ENCODE results near the gene ALX3. TPM values are rescaled to one million over a fixed set of nuclear protein-coding genes. Genes with fewer than 3 reads are reported as not detected.

Gene ALX3
- total and polyA plus RNA-seq, 2 of the 4 experiments (the other 2 are of a cell fraction), result not detected

DNA sequence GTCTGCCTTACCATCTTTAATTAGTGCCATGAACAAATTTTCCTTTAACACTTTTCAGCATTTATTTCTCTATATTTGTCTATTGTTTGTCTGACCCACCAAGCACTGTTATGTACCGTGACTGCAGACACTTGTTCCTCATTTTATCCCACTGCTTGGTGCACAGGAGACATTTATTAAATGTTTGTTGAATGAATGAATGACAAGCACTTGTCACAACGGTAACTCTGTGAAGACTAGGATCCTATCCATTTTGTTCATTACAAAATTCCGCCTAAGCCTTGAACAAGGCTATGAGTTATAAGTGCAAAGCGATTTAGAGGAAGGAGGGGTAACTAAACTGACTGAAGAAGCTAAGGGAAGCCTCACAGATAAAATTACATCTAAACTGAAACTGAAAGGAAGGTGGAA lies 36.4 kb downstream of the ALX3 start:
- CTCF ChIA-PET, result interaction anchor here (0.6 to 0.8 kb wide), 4 partner anchors 72 to 481 kb away, joined by 3 read pairs; no protein-coding TSS in a partner anchor
- no TSS peak for BruUV-seq (replicated peaks)
- intact Hi-C loops (cut with micrococcal nuclease), result loop anchor here (5.0 kb wide), 1 partner anchor 428 kb away; no protein-coding TSS in a partner anchor

More for the DNA sequence above, 36.4 kb downstream of the ALX3 start:
- H3K4me1 ChIP-seq (ENCODE audit: control insufficient read depth, insufficient read depth, low read length), result peaks cover 2% of the 10 kb centered on the region; the same call in 1 of the 2 replicates
- peak overlapping the region; percentile 59 to 94 for H4K8ac ChIP-seq (ENCODE audit: low read depth in 2 of 2, low read length in 2 of 2)
- peak overlapping the region; percentile 54; the same call in 1 of the 2 replicates for H2BK120ac ChIP-seq (ENCODE audit: low read depth, low read length)
- peak overlapping the region; percentile 14; the same call in 1 of the 2 replicates for H3K18ac ChIP-seq (ENCODE audit: low read depth, low read length)
- no peak overlapping the region for H2AK5ac ChIP-seq (ENCODE audit: low read depth, low read length)
- no peak for DNase-seq
- dilution Hi-C loops (cut with HindIII; ENCODE audit: low sequenced_read_pairs, unreplicated experiment), result no loop called here
- no peak for ATAC-seq (ENCODE audit: low read depth)
- in situ Hi-C loops (cut with MboI; ENCODE audit: low sequenced_read_pairs), result no loop called here
- H2BK20ac ChIP-seq (ENCODE audit: low read depth, low read length), result no peak overlapping the region; the same call in 1 of the 2 replicates
- H3K4ac ChIP-seq (ENCODE audit: low read depth, low read length), result peak overlapping the region; percentile 31; the same call in 1 of the 2 replicates
- TF ChIP-seq BHLHE40 (IDR thresholded peaks at IDR 0.05; ENCODE audit: low read depth, low read length), result no peak
- TF ChIP-seq MAZ (IDR thresholded peaks at IDR 0.05; ENCODE audit: borderline replicate concordance, low read depth, low read length), result no peak
- POLR2A ChIA-PET (ENCODE audit: unreplicated experiment), result no interaction called here
- H3K9me1 ChIP-seq (ENCODE audit: insufficient read depth, low read length), result peaks cover 10% of the 10 kb centered on the region
- no peak overlapping the region; the same call in 1 of the 2 replicates for H3K23ac ChIP-seq (ENCODE audit: low read depth, low read length)
- peak overlapping the region; percentile 77 for H2BK5ac ChIP-seq (ENCODE audit: low read depth, low read length, poor library complexity, severe bottlenecking)
- peak overlapping the region; percentile 81 for H4K5ac ChIP-seq (ENCODE audit: low read depth, low read length)
- no peaks in the 10 kb centered on the region for H3K27me3 ChIP-seq (ENCODE audit: control insufficient read depth, insufficient read depth, low read length)
- H3K56ac ChIP-seq (ENCODE audit: extremely low read depth, insufficient read depth, low read length), result no peak overlapping the region
- peaks cover 14% of the 10 kb centered on the region for H4K20me1 ChIP-seq (ENCODE audit: insufficient read depth, low read length)
- no CpG with 5 or more reads among the region's 4 CpGs for WGBS, 2 experiments (ENCODE audit: extremely low coverage in 2 of 2, insufficient read length in 1 of 2)
- peak overlapping the region; percentile 82; the same call in 1 of the 2 replicates for H3K4me2 ChIP-seq (ENCODE audit: low read depth, low read length)
- H3K9me3 ChIP-seq (ENCODE audit: control insufficient read depth, insufficient read depth, low read length), result no peaks in the 10 kb centered on the region
- H3K4me3 ChIP-seq (ENCODE audit: insufficient read depth, low read depth, low read length), result peak overlapping the region; percentile 31; the same call in 1 of the 2 replicates
- H4K91ac ChIP-seq (ENCODE audit: insufficient read depth, low read depth, low read length), result peak overlapping the region; percentile 58
- peak overlapping the region; percentile 95 for H2AFZ ChIP-seq (replicated peaks; ENCODE audit: low read length, poor library complexity)
- 0 out of 3 replicates have a peak overlapping the region, but pooled peaks have one; percentile 5 for H2BK15ac ChIP-seq (ENCODE audit: low read depth, low read length)
- peak overlapping the region; percentile 80 for H3K14ac ChIP-seq (replicated peaks; ENCODE audit: low read depth, low read length)
- no peak overlapping the region for H2AK9ac ChIP-seq (replicated peaks; ENCODE audit: low read depth, low read length, poor library complexity)
- no peak overlapping the region; the same call in 1 of the 2 replicates for H3K9ac ChIP-seq (ENCODE audit: low read depth, low read length)
- peaks cover 19 to 38% of the 10 kb centered on the region in 2 experiments for H3K79me1 ChIP-seq (ENCODE audit: low read depth in 1 of 2, low read length in 2 of 2)
- no peak overlapping the region for H3K27ac ChIP-seq (ENCODE audit: insufficient read depth, low read length)
- H3K36me3 ChIP-seq (ENCODE audit: control insufficient read depth, insufficient read depth, low read length), result peaks cover 10% of the 10 kb centered on the region
